HT1080 (cell line): ENCODE results near the gene DNAJC16. TPM values are rescaled to one million over a fixed set of nuclear protein-coding genes. Genes with fewer than 3 reads are reported as not detected.
"Not testable (repeated sequence)": the region's sequence is repeated elsewhere in the genome, so short reads cannot be mapped to it uniquely, and the experiment has no call there.

Experiments used
- DNase-seq: peaks from one replicate; pipeline ENCODE4 v3.0.0-alpha.2; 2015; ENCODE audit warnings: low read depth
- total RNA-seq: library from RNA; depleted of rRNA; stranded (reverse); fragments of >200 nt; shearing (Covaris generic); gene quantifications from 2 replicates; pipeline ENCODE4 v1.2.3, GENCODE V29; 2014

Gene DNAJC16
- total RNA-seq, 1 experiment from 2014 or later: 10.5 TPM

GRCh38 chr1:15578921-15579682 lies 52.5 kb downstream of the DNAJC16 start:
- no peak for DNase-seq

DNA sequence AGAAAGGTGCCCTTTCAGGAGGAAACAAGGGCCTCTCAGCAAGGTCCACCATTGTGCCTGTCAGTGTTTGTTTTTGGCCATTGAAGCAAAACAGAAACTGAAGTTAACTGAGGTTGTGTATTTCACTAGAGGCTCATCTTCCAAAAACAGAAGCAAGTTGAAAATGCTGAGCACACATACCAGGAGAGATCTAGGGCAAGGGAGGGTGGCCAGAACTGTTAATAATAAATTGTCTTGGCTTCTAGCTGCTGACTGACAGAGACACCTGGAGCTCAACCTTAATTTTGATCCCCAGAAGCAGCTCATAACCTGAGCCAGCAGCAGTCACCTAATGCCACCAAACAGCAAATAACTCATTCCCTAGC lies 53.0 kb downstream of the DNAJC16 start:
- DNase-seq: no peak

DNA sequence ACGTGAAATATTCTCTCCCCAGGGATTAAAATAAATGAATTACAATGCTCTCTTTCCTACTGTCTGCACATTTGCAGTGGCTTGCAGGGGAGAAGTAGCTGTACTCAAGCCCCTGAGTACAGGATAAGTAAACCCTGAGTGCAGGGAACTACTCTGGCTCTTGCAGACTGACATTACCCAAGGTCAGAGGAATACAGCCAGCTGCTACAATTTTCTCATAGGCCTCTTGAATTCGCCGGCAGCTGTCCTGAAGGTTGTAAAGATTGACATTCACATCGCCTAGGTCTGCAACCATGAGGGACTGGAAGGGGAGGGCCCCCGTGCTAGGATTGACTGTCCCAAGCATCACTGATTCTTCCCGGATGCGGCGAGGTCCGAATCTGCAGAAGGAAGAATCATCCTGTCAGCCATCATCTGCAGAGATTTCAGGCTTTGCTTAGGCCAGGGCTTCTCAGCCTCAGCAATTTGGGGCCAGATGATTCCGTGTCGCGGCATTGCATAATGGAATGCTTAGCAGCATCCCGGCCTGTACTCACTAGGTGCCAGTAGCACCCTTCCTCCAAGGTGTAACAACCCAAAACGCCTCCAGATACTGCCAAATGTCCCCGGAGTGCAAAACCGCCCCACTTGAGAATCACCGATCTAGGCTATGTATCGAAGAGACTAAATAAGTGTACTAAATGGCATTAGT lies 56.5 kb downstream of the DNAJC16 start:
- DNase-seq: no peak

- DNase-seq: no peak
These were observed 58.1 kb downstream of the DNAJC16 start, which contains the start of gene AGMAT for GRCh38 chr1:15584489-15585363. TSS of gene AGMAT (minus strand) at chr1:15585051. CDS start at chr1:15584967, 84 bp downstream.

DNA sequence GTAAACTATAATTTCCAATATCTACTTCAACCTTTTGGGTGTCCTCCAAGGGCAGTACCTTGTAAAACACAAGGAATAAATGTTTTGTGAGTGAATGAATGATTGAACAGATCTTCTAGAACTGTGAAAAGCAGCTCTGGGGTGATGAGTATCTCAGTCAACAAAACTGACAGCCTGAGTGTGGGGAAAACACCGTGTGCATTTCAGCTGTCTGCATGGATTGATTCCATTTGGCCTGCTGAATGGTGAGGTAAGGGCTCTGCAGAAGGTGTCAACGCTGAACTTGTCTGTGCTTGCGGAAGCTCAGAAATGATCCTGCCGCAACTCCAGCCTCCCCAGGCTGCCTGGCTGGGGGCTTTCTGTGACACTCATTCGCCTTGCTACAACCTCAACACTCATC lies 65.6 kb downstream of the DNAJC16 start:
- DNase-seq: no peak

DNA sequence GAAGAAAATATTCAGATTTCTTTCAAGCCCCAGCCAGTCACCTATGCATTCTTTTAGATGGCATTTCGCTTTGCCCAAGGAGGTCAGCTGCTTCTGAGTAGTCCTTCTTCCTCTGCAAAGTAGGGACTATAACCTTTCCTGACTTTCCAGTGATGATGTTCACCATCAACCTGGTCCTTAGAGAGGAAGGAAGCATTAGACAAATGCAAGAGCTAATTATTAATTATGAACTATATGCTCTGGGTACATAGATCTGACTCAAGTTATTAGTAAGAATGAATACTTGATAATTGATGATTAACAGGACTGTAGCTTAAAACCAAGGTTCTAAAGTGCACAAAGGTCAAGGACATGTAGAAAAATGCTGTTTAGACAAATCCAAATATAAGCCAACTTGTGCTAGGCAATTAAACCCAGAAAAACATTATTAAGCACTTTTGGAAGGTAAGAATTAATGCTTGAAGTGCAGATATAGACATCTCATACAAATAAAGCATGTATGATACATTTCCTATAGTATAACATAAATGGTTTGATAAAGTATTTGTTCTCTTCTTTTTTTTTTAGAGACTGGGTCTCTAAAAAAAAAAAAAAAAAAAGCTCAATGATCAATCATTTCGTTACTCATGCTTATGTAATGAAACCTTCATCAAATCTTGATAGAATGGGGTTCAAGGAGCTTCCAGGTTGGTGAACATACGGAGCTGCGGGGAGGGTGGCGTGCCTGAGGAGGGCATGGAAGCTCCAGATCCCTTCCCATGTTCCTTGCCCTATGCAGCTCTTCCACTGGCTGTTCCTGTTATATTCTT lies 69.4 kb downstream of the DNAJC16 start:
- no peak for DNase-seq

GRCh38 chr1:15598436-15598835 lies 71.8 kb downstream of the DNAJC16 start:
- DNase-seq: no peak

DNA sequence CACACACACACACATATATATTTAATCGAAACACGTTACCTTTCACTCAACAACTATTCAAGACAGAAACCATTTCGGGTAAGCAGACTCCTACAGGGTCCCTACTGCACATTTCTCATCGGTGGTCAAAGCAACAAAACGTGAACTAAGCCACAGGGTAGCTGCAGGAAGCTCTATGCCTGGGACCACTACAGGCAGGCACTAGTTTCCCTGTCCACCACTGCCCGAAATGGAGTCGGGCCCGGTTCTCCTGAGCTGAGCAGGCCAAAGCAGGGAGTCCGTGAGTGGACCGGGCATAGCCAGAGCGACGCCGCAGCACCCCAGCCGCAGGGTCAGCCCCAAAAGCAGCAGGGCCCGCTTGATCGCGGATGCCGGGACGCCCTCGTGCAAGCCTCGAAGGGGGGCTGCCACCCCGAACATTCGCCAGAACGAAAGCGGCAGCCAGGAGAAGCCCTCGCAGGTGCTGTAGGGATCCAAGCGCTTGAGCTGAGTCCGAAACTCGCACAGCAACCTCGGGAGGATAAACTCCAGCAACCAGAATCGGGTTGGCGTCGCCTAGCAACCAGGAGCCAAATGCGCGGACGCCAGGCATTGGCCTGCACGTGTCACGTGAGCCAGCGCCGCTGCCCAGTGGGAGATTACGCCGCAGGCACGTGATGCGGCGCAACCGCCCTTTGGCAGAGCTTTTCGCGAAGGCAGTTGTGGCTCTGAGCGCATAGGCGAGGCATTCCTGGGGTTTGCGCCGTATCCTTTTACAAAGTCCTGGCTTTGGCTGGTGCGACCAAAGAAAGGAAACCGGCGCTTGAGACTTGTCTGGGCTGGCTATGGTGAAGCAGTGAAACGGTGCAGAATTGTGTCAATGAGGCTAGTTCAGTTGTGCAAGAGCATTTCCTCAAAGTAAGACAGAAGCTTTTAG lies 76.7 kb downstream of the DNAJC16 start:
- peak; percentile 87 for DNase-seq

GRCh38 chr1:15603966-15604282 lies 77.3 kb downstream of the DNAJC16 start:
- DNase-seq: not testable (repeated sequence)

- DNase-seq: not testable (repeated sequence)
These were observed 77.8 kb downstream of the DNAJC16 start for GRCh38 chr1:15604400-15604799.

GRCh38 chr1:15605398-15606383 lies 79.0 kb downstream of the DNAJC16 start:
- DNase-seq: no peak

DNA sequence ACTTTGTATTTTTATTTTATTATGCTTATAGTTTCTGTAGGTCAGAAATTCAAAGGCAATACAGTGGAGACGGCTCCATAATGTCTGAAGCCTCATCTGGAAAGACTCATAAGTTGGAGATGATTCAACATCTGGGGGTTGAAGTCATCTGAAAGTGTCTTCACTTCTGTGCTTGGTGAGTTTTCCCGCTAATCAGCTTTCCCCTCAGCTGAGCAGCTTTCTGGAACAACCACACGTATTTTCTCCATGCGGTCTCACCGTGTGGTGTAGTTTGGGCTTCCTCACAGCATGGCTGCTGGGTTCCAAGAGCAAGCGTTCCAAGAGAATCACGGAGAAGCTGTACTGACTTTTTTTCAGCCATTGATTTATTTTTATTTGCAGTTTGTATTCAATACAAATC lies 83.0 kb downstream of the DNAJC16 start:
- DNase-seq: no peak

DNA sequence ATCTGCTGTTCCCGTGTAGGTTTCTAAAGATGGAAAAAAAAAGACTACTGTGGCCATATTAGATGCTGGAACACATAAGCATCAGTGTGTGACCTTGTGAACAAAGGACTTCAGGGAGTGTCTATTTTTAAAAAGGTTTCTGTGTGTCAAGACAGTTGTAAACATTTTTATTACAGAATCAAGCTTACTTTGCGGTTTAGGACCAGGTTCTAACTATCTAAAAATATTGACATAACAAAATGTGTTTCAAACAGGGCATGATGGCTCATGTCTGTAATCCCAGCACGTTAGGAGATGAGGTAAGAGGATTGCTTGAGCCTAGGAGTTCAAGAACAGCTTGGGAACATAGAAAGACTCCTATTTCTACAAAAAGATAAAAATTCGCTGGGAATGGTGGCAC lies 83.5 kb downstream of the DNAJC16 start:
- no peak for DNase-seq

GRCh38 chr1:15616373-15617172 lies 89.9 kb downstream of the DNAJC16 start:
- DNase-seq: no peak

DNA sequence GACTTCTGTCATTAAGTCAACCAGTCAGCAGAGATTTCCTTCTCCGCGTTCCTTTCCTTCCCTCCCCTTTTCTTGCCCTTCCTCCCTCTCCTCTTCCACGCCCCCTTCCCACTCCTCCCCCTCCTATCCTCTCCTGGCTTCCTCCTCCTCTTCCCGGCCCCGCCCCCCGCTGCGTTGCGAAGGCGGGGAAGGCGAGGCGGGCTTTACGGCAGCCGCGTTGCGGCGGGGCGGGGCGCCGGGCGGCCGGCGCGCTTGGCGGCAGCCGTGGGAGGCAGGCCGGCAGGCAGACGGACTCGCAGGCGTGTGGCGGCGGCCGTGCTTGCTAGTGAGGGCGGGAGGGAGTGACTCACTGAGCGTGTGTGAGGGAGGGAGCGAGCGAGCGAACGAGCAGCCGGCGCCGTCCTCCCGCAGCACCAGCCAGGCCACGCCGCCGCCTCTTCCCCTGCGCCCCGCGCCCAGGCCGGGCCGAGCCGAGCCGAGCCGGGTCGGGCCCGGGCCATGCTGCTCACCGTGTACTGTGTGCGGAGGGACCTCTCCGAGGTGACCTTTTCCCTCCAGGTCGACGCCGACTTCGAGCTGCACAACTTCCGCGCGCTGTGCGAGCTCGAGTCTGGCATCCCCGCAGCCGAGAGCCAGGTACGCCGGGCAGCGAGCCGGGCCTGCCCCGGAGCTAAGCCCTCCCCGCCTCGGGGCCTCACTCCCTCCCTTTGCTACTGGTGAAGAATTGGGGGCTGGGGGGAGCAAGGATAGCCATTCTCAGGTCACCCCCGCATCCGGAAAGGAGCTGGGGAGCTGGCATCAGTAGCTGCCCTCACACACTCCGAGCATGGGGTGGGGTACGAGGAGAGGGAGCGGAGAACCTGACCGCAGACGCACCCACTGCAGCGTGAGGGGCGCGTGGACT lies 90.8 kb downstream of the DNAJC16 start, which contains the start of gene DDI2:
DDI2 (plus strand) TSS at position 286 of the 904 bp plus-strand sequence; CDS start at position 499, 213 bp downstream.
- peak; percentile 95 for DNase-seq

GRCh38 chr1:15618077-15618654 lies 91.5 kb downstream of the DNAJC16 start:
- DNase-seq: peak; percentile 24
